Stimulated activated CD8-positive, alpha-beta memory T cell treated with anti-CD3 and anti-CD28 coated beads, Interleukin-4, amount 100 ng/mL, for 24 hours (primary cell): ENCODE measurements around the gene GPD1L.
"Not testable (repeated sequence)": the region's sequence is repeated elsewhere in the genome, so short reads cannot be mapped to it uniquely, and the experiment has no call there.

Experiments used
- DNase-seq: peaks from one replicate; pipeline ENCODE4 v3.0.0-alpha.2; 2020; ENCODE audit warnings: low read depth

Gene GPD1L

GRCh38 chr3:32106132-32106928, at the start of gene GPD1L:
GPD1L (plus strand) TSS chr3:32106620; CDS start chr3:32106712, 92 bp downstream.
- peak; percentile 91 for DNase-seq

- not testable (repeated sequence) for DNase-seq
These were observed 48.0 kb upstream of the GPD1L start for GRCh38 chr3:32058465-32058864.

GRCh38 chr3:32062950-32063582, 43.4 kb upstream of the GPD1L start:
- DNase-seq, result no peak

DNA sequence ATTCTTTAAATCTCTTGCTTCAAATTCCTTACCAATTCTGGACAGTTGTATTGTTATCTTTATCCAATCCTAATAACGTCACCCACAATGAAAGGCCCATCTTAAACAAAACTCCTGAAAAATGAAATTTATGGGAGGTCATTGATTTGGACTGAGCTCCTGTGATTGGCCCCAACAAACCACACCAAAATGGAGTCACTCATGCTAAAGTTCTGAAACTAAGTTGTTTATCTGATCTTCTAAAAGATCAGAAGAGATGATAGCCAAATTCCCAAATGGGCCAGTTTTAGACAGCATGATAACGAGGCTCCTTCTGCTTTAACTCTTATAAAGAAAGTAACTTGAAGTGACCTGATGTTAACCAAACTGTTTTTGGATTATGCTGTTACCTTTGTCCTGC, 39.7 kb upstream of the GPD1L start:
- no peak for DNase-seq

DNA sequence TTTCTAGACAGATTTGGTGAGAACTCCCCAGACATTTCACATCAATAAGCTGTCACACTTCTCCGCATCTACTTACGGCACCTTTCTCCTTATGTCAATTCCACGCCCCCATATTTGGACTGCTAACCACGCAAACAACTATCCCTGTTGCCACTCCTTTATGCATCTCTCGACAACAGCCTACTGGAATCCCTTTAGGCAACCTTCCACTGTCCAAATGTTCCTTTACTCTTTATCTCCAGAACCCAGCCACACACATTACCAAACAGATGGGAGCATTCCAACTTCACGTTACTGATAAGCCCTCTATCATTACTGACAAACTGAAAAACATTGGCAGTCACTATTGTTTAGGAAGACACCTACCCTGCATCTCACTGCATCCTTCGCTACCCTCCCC, 32.2 kb upstream of the GPD1L start:
- DNase-seq, result not testable (repeated sequence)

GRCh38 chr3:32076566-32076965, 29.9 kb upstream of the GPD1L start:
- no peak for DNase-seq

DNA sequence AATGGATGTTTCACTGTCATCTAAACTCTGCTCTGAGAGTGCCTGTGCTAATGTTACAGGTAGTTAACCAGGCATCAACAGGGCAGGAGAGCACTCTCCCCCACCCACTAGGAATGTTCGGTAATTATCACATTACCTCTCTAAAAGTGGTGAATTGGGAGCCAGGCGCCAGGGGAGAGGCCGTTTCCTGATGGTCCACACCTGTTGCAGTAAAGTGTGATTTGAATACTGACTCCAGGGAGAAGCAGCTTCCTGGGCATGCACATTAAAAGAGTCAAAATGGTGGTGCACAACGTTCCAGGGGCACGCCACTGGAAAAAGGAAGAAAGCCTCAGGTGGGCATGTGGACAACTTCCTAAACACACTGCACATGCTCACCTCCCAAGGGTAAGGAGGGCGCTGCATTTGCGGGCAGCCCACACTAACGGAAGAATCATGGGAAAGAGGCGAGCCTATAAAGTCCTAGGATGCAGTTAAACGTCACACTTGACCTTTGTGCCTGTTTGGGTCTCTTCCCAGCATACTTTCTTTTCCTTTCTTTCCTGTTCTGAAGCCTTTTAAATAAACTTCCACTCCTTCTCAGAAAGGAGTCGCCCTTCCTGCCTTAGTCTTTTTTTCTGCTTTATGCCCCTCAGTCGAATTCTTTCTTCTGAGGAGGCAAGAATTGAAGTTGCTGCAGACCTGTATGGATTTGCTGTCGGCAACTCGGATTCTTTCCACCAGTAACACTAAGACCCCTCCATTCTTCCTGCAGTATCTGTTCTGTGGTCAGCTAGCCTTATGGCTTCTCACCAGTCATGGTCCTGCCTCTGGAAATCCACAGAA, 28.9 kb upstream of the GPD1L start:
- no peak for DNase-seq

- DNase-seq, result no peak
These were observed 28.3 kb upstream of the GPD1L start for GRCh38 chr3:32078085-32078634.

DNA sequence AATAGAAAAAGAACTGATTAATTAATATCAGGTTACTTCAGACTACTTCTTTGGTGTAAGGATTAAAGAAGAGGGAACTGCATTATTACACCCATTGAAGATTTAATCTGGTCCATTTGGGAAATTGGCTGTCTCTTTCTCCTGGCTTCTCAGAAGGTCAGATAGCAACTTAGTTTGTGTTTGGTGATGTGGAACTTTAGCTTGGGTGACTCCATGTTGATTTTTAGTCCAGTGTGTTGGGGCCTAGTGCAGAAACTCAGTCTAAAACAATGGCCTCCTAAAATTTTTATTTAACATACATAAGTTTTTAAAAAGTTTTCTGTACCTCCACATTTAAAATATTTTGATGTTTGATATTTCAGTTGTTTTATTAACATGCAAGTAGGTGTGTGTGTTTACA, 27.6 kb upstream of the GPD1L start:
- DNase-seq, result no peak

- no peak for DNase-seq
These were observed 23.7 kb upstream of the GPD1L start for GRCh38 chr3:32082721-32083120.

- no peak for DNase-seq
These were observed 22.6 kb upstream of the GPD1L start for GRCh38 chr3:32083702-32084270.

GRCh38 chr3:32084870-32085269, 21.6 kb upstream of the GPD1L start:
- no peak for DNase-seq

GRCh38 chr3:32086464-32086863, 20.0 kb upstream of the GPD1L start:
- no peak for DNase-seq

- no peak for DNase-seq
These were observed 16.9 kb upstream of the GPD1L start for GRCh38 chr3:32089476-32089875.

- DNase-seq, result no peak
These were observed 13.2 kb upstream of the GPD1L start for GRCh38 chr3:32093204-32093603.

- DNase-seq, result no peak
These were observed 11.0 kb upstream of the GPD1L start for GRCh38 chr3:32095431-32095830.

DNA sequence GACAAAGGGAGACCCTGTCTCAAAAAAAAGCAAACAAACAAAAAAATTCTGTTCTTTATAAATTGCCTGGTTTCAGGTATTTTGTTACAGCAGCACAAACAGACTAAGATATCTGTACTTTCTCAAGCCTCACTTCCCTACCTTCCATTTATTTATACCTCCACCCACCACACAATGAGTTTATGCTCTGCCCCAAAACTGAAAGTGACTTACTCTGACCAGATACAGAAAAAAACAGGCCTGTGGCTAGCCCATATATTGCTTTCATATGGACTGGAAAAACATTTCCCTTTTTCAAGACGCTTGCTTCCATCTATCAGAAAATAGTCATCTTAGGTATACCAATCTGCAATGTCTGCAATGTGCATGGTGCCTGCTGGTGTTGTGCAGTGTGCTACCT, 8.7 kb upstream of the GPD1L start:
- no peak for DNase-seq

DNA sequence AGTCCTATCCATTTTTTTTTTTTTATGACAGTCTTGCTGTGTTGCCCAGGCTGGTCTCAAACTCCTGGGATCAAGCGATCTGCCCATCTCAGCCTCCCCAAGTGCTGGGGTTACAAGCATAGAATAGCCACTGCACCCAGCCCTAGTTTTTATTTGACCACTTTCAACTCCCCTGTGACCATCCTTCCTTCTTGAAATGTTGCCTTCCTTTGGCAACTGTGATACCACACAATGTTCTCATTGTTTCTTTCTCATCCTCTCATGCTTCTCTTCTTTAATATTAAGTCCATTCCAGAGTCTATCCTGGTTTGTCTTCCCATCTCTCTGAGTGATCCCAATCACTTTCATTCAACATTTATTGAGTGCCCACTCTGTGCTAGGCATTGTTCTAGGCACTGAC, 7.9 kb upstream of the GPD1L start:
- no peak for DNase-seq

GRCh38 chr3:32100465-32100864, 6.0 kb upstream of the GPD1L start:
- DNase-seq, result no peak

GRCh38 chr3:32102289-32102688, 4.1 kb upstream of the GPD1L start:
- DNase-seq, result no peak

DNA sequence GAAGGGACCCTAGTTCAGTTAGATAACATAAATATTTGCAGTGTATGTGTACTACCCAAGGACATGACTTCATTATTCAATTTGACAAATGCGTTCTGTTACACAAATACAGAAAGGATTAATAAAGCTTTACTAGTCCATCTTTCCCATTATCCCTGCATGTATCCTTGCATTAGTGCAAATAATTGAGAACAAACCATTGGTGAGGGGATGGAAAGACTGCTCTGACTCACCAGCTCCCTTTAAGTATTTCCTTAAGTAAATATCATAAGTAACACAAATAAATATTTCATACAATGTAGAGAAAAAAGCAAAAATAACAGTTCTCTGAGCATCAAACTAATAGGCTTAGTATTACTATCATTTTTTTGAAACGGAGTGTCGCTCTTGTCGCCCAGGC, 1.9 kb upstream of the GPD1L start:
- DNase-seq, result no peak
